Ureter (tissue), 1 donor: Measurements from ENCODE around the gene KNDC1. TPM values are rescaled to one million over a fixed set of nuclear protein-coding genes. Genes with fewer than 3 reads are reported as not detected.
A peak's percentile ranks its signal among the peaks of the same experiment; 100 is the strongest.

Experiments used
- DNase-seq: peaks from one replicate; pipeline ENCODE4 v3.0.0-alpha.2; 2020; ENCODE audit warnings: low spot score
- total RNA-seq: library from RNA; stranded (reverse); gene quantifications from one replicate; pipeline ENCODE4 v1.2.4, GENCODE V29; 2023
- donor health status: DM: yes; HTN: yes; CAD: no.

Gene KNDC1
- total RNA-seq, 1 donor from 2014 or later = 2.2 TPM

- no peak for DNase-seq
These were observed 81.6 kb downstream of the KNDC1 start for GRCh38 chr10:133241501-133242205.

GRCh38 chr10:133242611-133243356 lies 82.8 kb downstream of the KNDC1 start:
- no peak for DNase-seq

- no peak for DNase-seq
These were observed 83.6 kb downstream of the KNDC1 start for GRCh38 chr10:133243593-133243992.

GRCh38 chr10:133245439-133246235 lies 85.6 kb downstream of the KNDC1 start:
- DNase-seq = no peak

- DNase-seq = no peak
These were observed 86.2 kb downstream of the KNDC1 start for GRCh38 chr10:133246236-133246626.

DNA sequence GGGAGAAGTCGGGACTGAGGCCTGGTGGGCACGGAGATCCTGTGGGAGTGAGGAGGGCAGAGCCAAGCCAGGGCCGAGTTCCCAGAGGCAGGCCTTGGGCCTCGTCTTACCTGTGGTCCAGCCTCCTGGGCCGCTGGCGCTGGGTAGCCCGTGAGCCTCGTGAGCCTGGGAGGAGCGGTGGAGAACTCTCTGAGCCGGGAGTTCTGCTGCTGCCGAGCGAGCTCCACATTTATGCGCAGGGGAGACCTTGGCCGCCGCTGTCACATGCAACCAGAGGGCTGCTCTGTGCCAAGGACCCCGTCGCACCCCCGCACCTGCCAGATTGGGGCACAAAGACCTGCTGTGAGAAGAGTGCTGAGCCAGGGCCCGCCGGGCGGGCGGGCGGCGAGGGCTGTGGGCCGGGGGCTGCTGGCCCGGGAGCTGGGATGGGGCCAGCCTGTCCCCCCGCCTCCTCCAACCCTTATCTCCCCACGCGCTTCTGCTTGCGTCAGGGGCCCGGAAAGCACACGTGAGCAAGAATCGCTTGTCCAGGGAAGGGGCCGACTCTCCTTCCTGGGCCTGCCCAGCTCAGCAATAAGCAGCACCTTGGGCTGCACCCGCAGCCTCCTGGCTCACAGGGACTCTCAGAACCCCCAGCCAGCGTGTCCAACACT lies 87.8 kb downstream of the KNDC1 start:
- DNase-seq = no peak

- DNase-seq = no peak
These were observed 88.3 kb downstream of the KNDC1 start for GRCh38 chr10:133248334-133248715.

- no peak for DNase-seq
These were observed 89.2 kb downstream of the KNDC1 start for GRCh38 chr10:133249094-133249780.

GRCh38 chr10:133249975-133250754 lies 90.1 kb downstream of the KNDC1 start:
- no peak for DNase-seq

DNA sequence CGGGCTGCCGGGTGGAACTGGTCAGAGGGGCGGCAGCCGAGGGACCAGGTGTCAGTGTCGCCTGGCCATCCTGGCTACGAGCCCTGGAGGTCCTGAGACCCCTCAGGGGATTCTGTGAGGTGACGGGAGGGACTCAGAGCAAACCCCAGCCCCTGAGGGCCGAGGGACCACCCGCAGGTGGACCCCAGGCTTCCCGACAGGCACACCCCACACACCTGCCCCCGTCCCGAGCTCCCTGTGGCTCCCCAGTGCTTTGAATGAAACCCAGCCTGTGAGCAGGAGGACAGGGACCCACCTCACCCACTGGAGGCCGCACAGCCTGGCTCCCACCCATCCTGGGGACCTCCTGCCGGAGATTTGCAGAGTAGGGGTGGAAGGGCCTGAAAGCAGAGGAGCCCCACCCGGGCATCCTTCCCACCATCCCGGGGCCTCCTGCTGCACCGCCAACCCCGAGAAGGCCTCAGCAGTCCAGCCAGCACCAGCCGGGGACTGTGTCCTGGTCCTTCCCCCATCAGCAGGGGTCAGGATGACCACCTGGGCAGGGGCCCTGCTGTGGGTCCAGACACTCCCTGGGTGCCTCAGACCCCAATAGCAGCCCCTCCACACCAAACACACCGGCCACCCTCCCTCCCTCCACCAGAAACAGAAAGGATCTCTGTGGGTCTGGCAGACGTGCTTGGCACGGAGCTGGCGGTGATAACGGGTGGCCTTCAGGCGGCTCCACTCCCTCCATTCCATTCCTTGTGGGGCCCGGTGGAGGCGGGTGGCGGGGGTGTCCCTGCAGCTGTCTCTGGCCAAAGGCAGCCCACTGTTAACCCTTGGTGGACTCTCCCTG lies 91.6 kb downstream of the KNDC1 start:
- DNase-seq = no peak

GRCh38 chr10:133252223-133252552 lies 92.2 kb downstream of the KNDC1 start:
- DNase-seq = no peak

DNA sequence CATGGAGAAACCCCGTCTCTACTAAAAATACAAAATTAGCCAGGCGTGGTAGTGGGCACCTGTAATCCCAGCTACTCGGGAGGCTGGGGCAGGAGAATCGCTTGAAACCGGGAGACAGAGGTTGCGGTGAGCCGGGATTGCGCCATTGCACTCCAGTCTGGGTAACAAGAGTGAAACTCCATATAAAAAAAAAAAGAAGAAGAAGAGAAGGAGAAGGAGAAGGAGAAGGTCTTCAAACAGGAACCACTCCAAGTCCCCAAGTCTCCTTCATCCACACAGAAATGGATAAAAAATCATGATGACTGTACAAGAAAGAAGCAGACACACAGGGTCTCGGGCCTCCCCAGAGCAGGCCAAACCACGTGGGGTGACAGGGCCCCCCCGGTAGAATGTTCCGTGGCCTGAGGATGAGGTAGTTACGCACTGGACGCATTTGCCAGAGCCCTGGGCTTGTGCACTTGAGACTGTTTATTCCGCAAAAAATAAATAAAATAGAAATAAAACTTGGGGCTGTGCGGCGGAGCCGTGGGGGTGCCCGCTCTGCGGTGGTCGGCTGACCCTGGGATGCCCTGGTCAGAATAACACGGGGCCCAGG lies 93.4 kb downstream of the KNDC1 start:
- no peak for DNase-seq

- DNase-seq = no peak
These were observed 94.6 kb downstream of the KNDC1 start for GRCh38 chr10:133254421-133255120.

- DNase-seq = no peak
These were observed 95.3 kb downstream of the KNDC1 start for GRCh38 chr10:133255323-133255722.

GRCh38 chr10:133257489-133258065 lies 97.6 kb downstream of the KNDC1 start:
- peak; percentile 83 for DNase-seq

DNA sequence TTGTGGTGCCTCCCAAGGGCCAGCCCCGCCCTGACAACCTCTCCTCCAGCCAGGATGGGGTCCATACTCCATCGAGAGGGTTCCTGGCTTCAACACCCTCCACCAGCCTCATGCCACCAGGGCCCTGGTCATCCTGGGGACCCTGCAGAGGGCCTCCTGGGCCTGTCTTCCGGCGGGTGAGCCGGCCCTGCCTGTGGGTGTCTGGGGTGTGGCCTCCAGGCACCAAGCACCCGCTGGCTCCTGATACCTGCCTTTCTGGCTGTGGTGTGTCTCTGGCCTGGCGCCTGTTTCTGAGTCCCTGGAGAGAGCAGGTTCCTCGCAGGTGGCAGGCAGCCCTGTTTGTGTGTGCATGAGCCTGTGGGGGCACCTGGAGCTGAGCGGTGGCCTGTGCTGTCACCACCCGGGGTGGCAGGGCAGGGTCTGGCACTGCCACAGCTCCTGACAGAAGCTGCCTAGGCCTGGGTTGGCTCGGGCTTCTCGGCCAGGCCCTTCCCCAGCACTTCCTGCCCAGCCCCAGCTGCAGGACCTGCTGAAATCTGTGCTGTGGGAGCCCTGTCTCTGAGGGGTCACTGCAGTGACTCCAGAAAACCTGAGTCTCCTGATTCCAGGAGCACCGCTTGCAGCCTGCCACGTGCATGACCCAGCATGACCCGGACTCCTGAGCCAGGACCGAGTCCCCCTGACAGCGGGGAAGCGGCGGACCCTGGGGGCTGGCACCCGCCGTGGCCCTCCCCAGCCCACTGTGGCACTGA lies 98.2 kb downstream of the KNDC1 start:
- DNase-seq = peak; percentile 62

DNA sequence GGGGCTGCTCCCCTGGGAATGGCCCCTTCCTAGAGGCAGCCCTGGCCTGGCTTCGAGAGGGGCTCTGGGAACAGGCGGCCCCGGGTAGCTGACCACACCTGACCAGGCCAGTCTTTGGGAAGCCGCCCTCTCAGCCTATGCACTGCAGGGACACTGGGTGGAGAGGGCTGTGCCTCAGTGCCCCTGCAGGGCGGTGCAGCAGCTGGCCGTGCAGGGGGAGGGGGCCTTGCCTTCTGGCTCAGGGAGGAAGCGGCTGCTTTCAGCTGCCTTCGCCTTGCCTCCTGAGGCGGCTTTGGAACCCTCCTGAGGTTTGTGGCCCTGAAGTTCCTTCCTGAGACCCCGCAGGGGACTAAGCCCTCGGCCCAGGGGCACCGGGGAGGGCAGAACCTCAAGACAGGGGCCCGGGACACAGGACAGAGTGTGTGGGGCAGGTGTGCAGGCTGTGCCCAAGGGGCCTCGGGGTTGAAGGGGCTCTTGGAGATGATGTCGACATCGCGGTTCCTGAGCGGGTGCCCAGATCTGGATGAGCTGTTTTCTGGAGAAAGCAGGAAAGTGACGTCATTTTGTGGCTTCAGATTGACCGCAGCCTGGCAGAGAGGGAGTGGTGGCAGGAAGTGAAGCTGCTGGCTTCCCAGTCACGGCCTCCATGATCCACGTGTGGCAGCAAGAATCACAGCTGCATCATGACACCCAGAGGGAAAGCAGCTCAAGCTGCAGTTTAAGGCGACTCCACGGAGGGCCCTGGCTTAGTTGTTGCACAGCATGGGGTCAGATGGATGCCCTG lies 99.0 kb downstream of the KNDC1 start:
- DNase-seq = peak; percentile 91
